Measurements from ENCODE around the gene LSM11. TPM values are rescaled to one million over a fixed set of nuclear protein-coding genes. Genes with fewer than 3 reads are reported as not detected.

The LSM11 gene
- total and polyA plus RNA-seq, 5 donors from 2014 or later = 0.22 to 1.6 (median 0.84) TPM

DNA sequence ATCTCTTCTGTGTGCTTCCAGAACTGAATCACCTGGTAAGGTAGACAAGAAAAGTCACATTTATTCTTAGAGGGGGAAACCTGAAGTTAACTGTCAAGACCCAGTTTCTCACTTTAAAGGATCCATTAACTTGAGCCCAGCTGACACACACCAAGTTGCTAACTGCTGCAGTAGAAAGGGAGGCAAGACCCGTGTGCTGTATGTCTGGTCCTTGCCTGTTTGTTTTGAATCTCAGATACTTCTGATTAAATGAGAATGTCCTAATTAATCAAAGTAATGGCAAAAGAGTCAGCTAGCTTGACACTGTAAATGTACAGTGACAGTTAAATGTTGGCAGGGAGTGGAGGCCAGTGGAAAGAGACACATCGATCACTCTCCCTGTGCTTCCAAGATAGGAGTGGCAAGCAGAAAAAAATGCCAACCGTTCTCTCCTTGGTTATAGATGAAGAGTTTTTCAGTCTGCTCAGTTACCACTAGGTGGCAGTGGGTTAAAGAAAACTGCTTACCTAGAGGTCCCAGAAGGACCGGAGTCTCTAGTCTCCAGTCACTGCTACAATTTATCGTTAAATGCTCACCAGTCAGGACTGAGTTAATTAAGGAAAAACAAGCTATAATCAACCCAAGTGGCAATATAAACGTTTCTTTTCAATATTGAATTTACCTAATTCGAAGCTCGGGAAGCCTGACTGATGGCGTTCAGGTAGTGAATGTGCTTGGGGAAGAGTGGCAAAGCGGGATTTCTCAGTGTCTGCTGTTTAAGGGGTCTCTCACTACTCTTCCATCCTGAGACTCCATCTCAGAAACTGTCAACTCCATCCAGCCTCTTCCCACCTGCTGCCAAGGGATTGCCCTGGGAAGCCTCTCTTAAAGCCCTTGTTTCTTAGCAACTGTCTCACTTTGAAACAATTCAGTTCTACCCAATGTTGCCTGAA lies 18.4 kb downstream of the LSM11 start:
- no peaks in the 10 kb centered on the region for H3K27me3 ChIP-seq (ENCODE audit: control insufficient read depth, insufficient read depth, low read length)
- H3K27ac ChIP-seq (ENCODE audit: insufficient read depth, low read length, poor library complexity, severe bottlenecking) = no peak overlapping the region
- H3K4me3 ChIP-seq (ENCODE audit: low read depth, low read length) = no peak overlapping the region
- Mint-ChIP-seq H3K27me3 (no peaks in the 10 kb centered on the region), H3K9me3 (no peaks in the 10 kb centered on the region), H3K4me3 (no peak overlapping the region), H3K4me1 (no peaks in the 10 kb centered on the region), H3K27ac (peak overlapping the region in 1 of 3 donors; percentile 38), H3K36me3 (peaks cover 8% of the 10 kb centered on the region)
- ATAC-seq (ENCODE audit: low read depth in 2 of 2) (peak; percentile 73 to 74), DNase-seq (peak in 2 of 3 donors; percentile 30 to 67)
- H3K36me3 ChIP-seq (ENCODE audit: control insufficient read depth, insufficient read depth, low read length) = no peaks in the 10 kb centered on the region
- H3K4me1 ChIP-seq (ENCODE audit: control insufficient read depth, insufficient read depth, low read length, poor library complexity, severe bottlenecking) = no peaks in the 10 kb centered on the region
- no peaks in the 10 kb centered on the region for H3K9me3 ChIP-seq (ENCODE audit: control insufficient read depth in 2 of 2, low read length in 2 of 2)

DNA sequence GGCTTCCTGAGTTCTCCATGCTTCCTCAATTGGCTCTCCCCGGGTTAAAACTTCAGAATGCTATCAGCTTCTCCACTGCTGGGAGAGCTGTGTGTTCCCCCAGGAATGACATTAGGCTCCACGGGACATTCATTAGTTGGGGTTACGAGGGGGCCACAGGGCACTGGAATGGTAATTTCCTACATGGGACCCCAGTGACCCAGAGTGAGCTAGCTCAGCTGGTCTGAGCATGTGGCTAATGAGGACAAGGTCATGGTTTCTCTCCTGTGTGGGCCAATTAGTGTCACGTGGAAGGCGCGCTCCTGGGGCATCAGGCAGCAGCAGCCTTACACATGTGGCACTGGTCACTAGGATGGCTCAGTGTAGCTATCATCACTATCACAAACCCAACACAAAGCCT lies 21.0 kb downstream of the LSM11 start:
- H3K9me3 Mint-ChIP-seq = no peaks in the 10 kb centered on the region

DNA sequence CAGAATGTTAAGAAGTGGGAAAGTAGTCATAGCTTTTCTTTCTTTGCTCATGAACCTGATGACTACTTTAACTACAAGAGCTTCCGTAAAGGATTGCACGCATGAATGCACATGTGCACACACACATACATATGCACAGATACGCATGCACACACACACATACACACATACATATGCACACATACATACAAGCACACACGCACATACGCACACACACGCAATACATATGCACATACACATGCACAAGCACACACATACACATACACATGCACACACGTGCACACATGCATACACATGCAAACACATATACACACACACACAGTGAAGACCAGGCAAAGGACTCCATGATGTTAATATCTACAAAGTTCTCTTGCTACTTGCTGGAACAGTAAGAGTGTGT lies 22.9 kb downstream of the LSM11 start:
- ATAC-seq (ENCODE audit: low read depth in 2 of 2) (no peak), DNase-seq (no peak)
- Mint-ChIP-seq H3K36me3 (no peaks in the 10 kb centered on the region), H3K27me3 (no peaks in the 10 kb centered on the region), H3K9me3 (peaks cover 0 to 3% (median 0%) of the 10 kb centered on the region in 7 donors), H3K4me3 (no peak overlapping the region), H3K4me1 (no peaks in the 10 kb centered on the region), H3K27ac (no peak overlapping the region)
- no peaks in the 10 kb centered on the region for H3K27me3 ChIP-seq (ENCODE audit: control insufficient read depth, insufficient read depth, low read length)
- H3K9me3 ChIP-seq (ENCODE audit: control insufficient read depth in 2 of 2, low read length in 2 of 2) = peaks cover 0 to 2% of the 10 kb centered on the region in 2 experiments
- no peak overlapping the region for H3K4me3 ChIP-seq (ENCODE audit: low read depth, low read length)
- no peak overlapping the region for H3K27ac ChIP-seq (ENCODE audit: insufficient read depth, low read length, poor library complexity, severe bottlenecking)
- no peaks in the 10 kb centered on the region for H3K4me1 ChIP-seq (ENCODE audit: control insufficient read depth, insufficient read depth, low read length, poor library complexity, severe bottlenecking)
- no peaks in the 10 kb centered on the region for H3K36me3 ChIP-seq (ENCODE audit: control insufficient read depth, insufficient read depth, low read length)

More for the DNA sequence above, 21.0 kb downstream of the LSM11 start:
- DNase-seq (no peak), ATAC-seq (ENCODE audit: low read depth in 2 of 2) (no peak)
- H3K36me3 Mint-ChIP-seq = peaks cover under 1% of the 10 kb centered on the region
- H3K4me1 ChIP-seq (ENCODE audit: control insufficient read depth, insufficient read depth, low read length, poor library complexity, severe bottlenecking) = no peaks in the 10 kb centered on the region
- no peak overlapping the region for H3K27ac Mint-ChIP-seq
- no peaks in the 10 kb centered on the region for H3K27me3 Mint-ChIP-seq
- H3K4me3 ChIP-seq (ENCODE audit: low read depth, low read length) = no peak overlapping the region
- H3K9me3 ChIP-seq (ENCODE audit: control insufficient read depth in 2 of 2, low read length in 2 of 2) = no peaks in the 10 kb centered on the region
- H3K27ac ChIP-seq (ENCODE audit: insufficient read depth, low read length, poor library complexity, severe bottlenecking) = no peak overlapping the region
- no peaks in the 10 kb centered on the region for H3K36me3 ChIP-seq (ENCODE audit: control insufficient read depth, insufficient read depth, low read length)
- H3K27me3 ChIP-seq (ENCODE audit: control insufficient read depth, insufficient read depth, low read length) = no peaks in the 10 kb centered on the region
- no peaks in the 10 kb centered on the region for H3K4me1 Mint-ChIP-seq
- no peak overlapping the region for H3K4me3 Mint-ChIP-seq

DNA sequence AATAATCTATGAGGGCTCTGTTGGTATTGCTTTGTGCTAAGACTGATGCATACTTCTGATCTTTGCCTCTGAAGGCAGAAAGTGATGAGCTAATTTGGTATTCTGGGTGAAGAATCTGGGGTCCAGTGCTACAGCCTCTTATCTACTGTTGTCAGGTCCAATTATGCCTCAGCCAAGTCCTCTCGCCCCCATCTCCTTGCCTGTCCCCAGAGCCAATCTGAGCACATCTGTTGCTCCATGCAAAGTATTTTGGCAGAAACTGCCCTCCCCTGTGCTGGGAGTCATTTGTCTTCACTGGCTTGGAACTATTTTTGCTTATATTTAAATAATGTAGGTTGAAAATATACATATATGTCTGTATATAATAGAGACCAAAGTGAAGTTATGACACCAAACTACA lies 23.4 kb downstream of the LSM11 start:
- H3K9me3 Mint-ChIP-seq = peaks cover 0 to 3% (median 0%) of the 10 kb centered on the region in 7 donors
- no peak overlapping the region for H3K27ac Mint-ChIP-seq
- H3K36me3 Mint-ChIP-seq = no peaks in the 10 kb centered on the region
- H3K27me3 Mint-ChIP-seq = no peaks in the 10 kb centered on the region
- no peak overlapping the region for H3K4me3 ChIP-seq (ENCODE audit: low read depth, low read length)
- no peaks in the 10 kb centered on the region for H3K36me3 ChIP-seq (ENCODE audit: control insufficient read depth, insufficient read depth, low read length)
- DNase-seq (no peak), ATAC-seq (ENCODE audit: low read depth in 2 of 2) (no peak)
- H3K4me3 Mint-ChIP-seq = no peak overlapping the region
- no peaks in the 10 kb centered on the region for H3K4me1 ChIP-seq (ENCODE audit: control insufficient read depth, insufficient read depth, low read length, poor library complexity, severe bottlenecking)
- peaks cover 0 to 2% of the 10 kb centered on the region in 2 experiments for H3K9me3 ChIP-seq (ENCODE audit: control insufficient read depth in 2 of 2, low read length in 2 of 2)
- H3K27me3 ChIP-seq (ENCODE audit: control insufficient read depth, insufficient read depth, low read length) = no peaks in the 10 kb centered on the region
- no peak overlapping the region for H3K27ac ChIP-seq (ENCODE audit: insufficient read depth, low read length, poor library complexity, severe bottlenecking)
- no peaks in the 10 kb centered on the region for H3K4me1 Mint-ChIP-seq

DNA sequence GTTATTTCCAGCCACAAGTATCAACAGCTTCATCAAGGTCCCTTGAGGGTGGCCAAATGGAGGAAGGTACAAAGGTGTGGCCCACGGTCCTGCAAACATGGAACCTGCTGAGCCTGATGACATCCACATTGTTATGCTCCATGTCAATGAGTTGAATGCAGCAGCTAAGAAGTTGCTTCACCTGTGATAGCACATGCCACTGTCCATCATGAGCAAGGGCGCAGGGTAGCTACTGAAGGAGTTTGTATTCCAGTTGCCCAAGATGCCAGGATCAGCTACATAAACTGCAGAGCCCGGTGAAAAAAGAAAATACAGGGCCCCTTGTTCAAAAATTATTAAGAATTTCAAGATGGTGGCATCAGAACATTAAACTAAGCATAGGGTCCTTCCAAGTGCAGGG lies 24.2 kb downstream of the LSM11 start:
- Histone ChIP-seq H3K9me3 (ENCODE audit: control insufficient read depth in 2 of 2, low read length in 2 of 2) (peaks cover 0 to 2% of the 10 kb centered on the region in 2 experiments), H3K36me3 (ENCODE audit: control insufficient read depth, insufficient read depth, low read length) (no peaks in the 10 kb centered on the region), H3K4me1 (ENCODE audit: control insufficient read depth, insufficient read depth, low read length, poor library complexity, severe bottlenecking) (no peaks in the 10 kb centered on the region), H3K4me3 (ENCODE audit: low read depth, low read length) (no peak overlapping the region), H3K27me3 (ENCODE audit: control insufficient read depth, insufficient read depth, low read length) (no peaks in the 10 kb centered on the region), H3K27ac (ENCODE audit: insufficient read depth, low read length, poor library complexity, severe bottlenecking) (no peak overlapping the region)
- ATAC-seq (ENCODE audit: low read depth in 2 of 2) = no peak
- DNase-seq = no peak
- H3K4me1 Mint-ChIP-seq = peaks cover 0 to 2% (median 0%) of the 10 kb centered on the region in 4 donors
- H3K36me3 Mint-ChIP-seq = no peaks in the 10 kb centered on the region
- peaks cover 0 to 3% (median 0%) of the 10 kb centered on the region in 7 donors for H3K9me3 Mint-ChIP-seq
- H3K4me3 Mint-ChIP-seq = no peak overlapping the region
- H3K27ac Mint-ChIP-seq = no peak overlapping the region
- H3K27me3 Mint-ChIP-seq = no peaks in the 10 kb centered on the region

DNA sequence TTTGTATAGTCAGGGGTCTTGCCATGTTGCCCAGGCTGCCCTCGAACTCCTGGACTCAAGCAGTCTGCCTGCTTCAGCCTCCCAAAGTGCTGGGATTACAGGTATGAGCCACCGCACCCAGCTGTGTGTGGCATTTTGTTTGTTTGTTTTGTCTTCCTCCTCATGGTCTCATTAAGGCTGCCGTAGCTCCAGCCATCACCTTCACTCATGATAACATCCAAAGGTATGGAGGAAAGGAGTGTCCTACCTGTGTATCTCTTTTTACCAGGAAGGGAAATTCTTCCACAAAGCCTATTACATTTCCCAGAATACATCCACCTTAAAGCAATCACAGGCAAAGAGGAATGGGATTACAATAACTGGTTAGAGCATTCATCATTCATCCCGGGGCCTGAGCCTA lies 27.2 kb downstream of the LSM11 start:
- H3K4me3 Mint-ChIP-seq = no peak overlapping the region
- ATAC-seq (ENCODE audit: low read depth in 2 of 2) = no peak
- H3K27ac ChIP-seq (ENCODE audit: insufficient read depth, low read length, poor library complexity, severe bottlenecking) = no peak overlapping the region
- peaks cover 0 to 3% (median 0%) of the 10 kb centered on the region in 7 donors for H3K9me3 Mint-ChIP-seq
- no peaks in the 10 kb centered on the region for H3K36me3 Mint-ChIP-seq
- no peaks in the 10 kb centered on the region for H3K4me1 ChIP-seq (ENCODE audit: control insufficient read depth, insufficient read depth, low read length, poor library complexity, severe bottlenecking)
- no peak overlapping the region for H3K27ac Mint-ChIP-seq
- no peaks in the 10 kb centered on the region for H3K36me3 ChIP-seq (ENCODE audit: control insufficient read depth, insufficient read depth, low read length)
- H3K9me3 ChIP-seq (ENCODE audit: control insufficient read depth in 2 of 2, low read length in 2 of 2) = peaks cover 0 to 2% of the 10 kb centered on the region in 2 experiments
- H3K4me3 ChIP-seq (ENCODE audit: low read depth, low read length) = no peak overlapping the region
- peaks cover 9% of the 10 kb centered on the region for H3K27me3 Mint-ChIP-seq
- peaks cover 0 to 4% (median 1%) of the 10 kb centered on the region in 4 donors for H3K4me1 Mint-ChIP-seq
- no peaks in the 10 kb centered on the region for H3K27me3 ChIP-seq (ENCODE audit: control insufficient read depth, insufficient read depth, low read length)
- no peak for DNase-seq

DNA sequence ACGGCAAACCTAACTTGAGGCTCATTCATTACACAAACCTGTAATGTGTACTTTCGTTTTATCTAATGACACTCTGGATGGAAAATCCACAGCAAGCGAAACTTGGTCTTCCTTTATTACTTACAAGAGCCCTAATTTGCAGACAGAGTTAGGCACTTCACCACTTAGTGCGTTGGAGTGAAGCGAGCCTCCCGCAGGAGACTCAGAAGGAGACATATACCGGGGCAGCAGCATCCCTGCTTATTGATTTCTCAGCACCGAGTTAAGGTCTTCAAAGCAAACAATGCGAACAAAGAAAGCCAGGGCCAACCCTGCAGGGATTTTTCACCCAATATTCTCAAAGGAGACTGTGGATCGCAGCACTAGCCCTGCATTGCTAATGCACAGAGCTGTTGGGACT lies 28.6 kb downstream of the LSM11 start:
- Histone ChIP-seq H3K27me3 (ENCODE audit: control insufficient read depth, insufficient read depth, low read length) (no peaks in the 10 kb centered on the region), H3K4me3 (ENCODE audit: low read depth, low read length) (no peak overlapping the region), H3K36me3 (ENCODE audit: control insufficient read depth, insufficient read depth, low read length) (no peaks in the 10 kb centered on the region), H3K4me1 (ENCODE audit: control insufficient read depth, insufficient read depth, low read length, poor library complexity, severe bottlenecking) (no peaks in the 10 kb centered on the region), H3K27ac (ENCODE audit: insufficient read depth, low read length, poor library complexity, severe bottlenecking) (no peak overlapping the region), H3K9me3 (ENCODE audit: control insufficient read depth in 2 of 2, low read length in 2 of 2) (peaks cover 0 to 2% of the 10 kb centered on the region in 2 experiments)
- Mint-ChIP-seq H3K4me3 (peak overlapping the region in 2 of 4 donors; percentile 9 to 55), H3K4me1 (peaks cover 0 to 4% (median 1%) of the 10 kb centered on the region in 4 donors), H3K9me3 (peaks cover 0 to 3% (median 0%) of the 10 kb centered on the region in 7 donors), H3K27ac (no peak overlapping the region), H3K36me3 (no peaks in the 10 kb centered on the region), H3K27me3 (peaks cover 9% of the 10 kb centered on the region)
- DNase-seq (no peak), ATAC-seq (ENCODE audit: low read depth in 2 of 2) (no peak)
